K562 (cell line): ENCODE data around the gene SEC14L2. TPM values are rescaled to one million over a fixed set of nuclear protein-coding genes. Genes with fewer than 3 reads are reported as not detected.

Source experiments
- FOXM1 ChIP-seq, 2 experiments: fragments of 450-650 bp in 1 of 2; sonication (generic) in 1 of 2; formaldehyde crosslinking in 1 of 2; IDR thresholded peaks; 2 replicates each; pipeline versions ENCODE4 v1.6.1 to v1.9.0; 2017 to 2022; ENCODE audit warnings: low read depth in 2 of 2, mild to moderate bottlenecking in 2 of 2, missing genetic modification reagents in 1 of 2, moderate library complexity in 1 of 2
- JUND ChIP-seq, 2 experiments: IDR thresholded peaks; 2 replicates in 1 of 2; 3 replicates in 1 of 2; pipeline ENCODE4 v1.6.1; 2011; ENCODE audit warnings: borderline replicate concordance in 2 of 2, low read depth in 2 of 2, low read length in 2 of 2, improper control_type of control experiment in 1 of 2, missing biosample characterization in 1 of 2, missing genetic modification characterization in 1 of 2, missing genetic modification reagents in 1 of 2
- MNT ChIP-seq, 2 experiments: fragments of 450-650 bp; conservative IDR thresholded peaks; 2 replicates each; pipeline ENCODE4 v1.6.1; 2017; ENCODE audit warnings: mild to moderate bottlenecking in 2 of 2, moderate library complexity in 2 of 2
- PHF8 ChIP-seq: fragments of 200-600 bp; sonication (generic); IDR thresholded peaks from 2 replicates; pipeline ENCODE4 v1.6.1; 2012; ENCODE audit warnings: mixed run types, mild to moderate bottlenecking, inconsistent platforms, low read length, moderate library complexity, borderline replicate concordance
- RBBP5 ChIP-seq: fragments of 200-600 bp; sonication (generic); IDR thresholded peaks from 2 replicates; pipeline ENCODE4 v1.6.1; 2012; ENCODE audit warnings: borderline replicate concordance, mild to moderate bottlenecking, low read length, control low read depth, inconsistent platforms; ENCODE audit not compliant: insufficient read depth, poor library complexity, severe bottlenecking
- SMAD3 ChIP-seq: fragments of 450-650 bp; formaldehyde crosslinking; conservative IDR thresholded peaks from 2 replicates; pipeline ENCODE4 v1.4.0; 2020; ENCODE audit warnings: mild to moderate bottlenecking
- TEAD4 ChIP-seq, 2 experiments: sonication (generic) in 1 of 2; formaldehyde crosslinking in 1 of 2; IDR thresholded peaks; 2 replicates each; pipeline versions ENCODE4 v1.6.1 to v1.8.0; 2012 to 2022; ENCODE audit warnings: borderline replicate concordance in 1 of 2, inconsistent platforms in 1 of 2, low read length in 1 of 2, mild to moderate bottlenecking in 1 of 2, missing genetic modification reagents in 1 of 2
- UBTF ChIP-seq, 2 experiments: IDR thresholded peaks; 2 replicates each; pipeline ENCODE4 v1.6.1; 2012; ENCODE audit warnings: improper control_type of control experiment in 2 of 2, low read depth in 2 of 2, low read length in 2 of 2, borderline replicate concordance in 1 of 2
- ZBTB1 ChIP-seq: sonication (generic); formaldehyde crosslinking; IDR thresholded peaks from 2 replicates; pipeline ENCODE4 v1.8.1; 2023; ENCODE audit warnings: missing genetic modification reagents, low read depth, mild to moderate bottlenecking, borderline replicate concordance
- ZNF518B ChIP-seq: fragments of 250-450 bp; sonication (Bioruptor Pico); IDR thresholded peaks from 2 replicates; pipeline ENCODE4 v1.5.0; 2021; ENCODE audit warnings: mild to moderate bottlenecking, moderate library complexity
- ZNF592 ChIP-seq: fragments of 450-650 bp; IDR thresholded peaks from 2 replicates; pipeline ENCODE4 v1.6.1; 2017; ENCODE audit warnings: antibody characterized with exemption, mild to moderate bottlenecking
- polyA plus RNA-seq, 8 experiments: library from polyadenylated mRNA; depleted of rRNA in 4 of 8; stranded (reverse) in 5 of 8; unstranded in 3 of 8; fragments of >200 nt; fragmentation: Nextera tagmentation in 2 of 8; fragmentation: Illumina TruSeq in 1 of 8; extraction: Ambion mirVana in 2 of 8; extraction: Trizol in 1 of 8; gene quantifications; 2 replicates each; pipeline versions ENCODE4 v1.2.1 to v1.2.3, GENCODE V29; 2011 to 2014; ENCODE audit warnings: inconsistent platforms in 1 of 8, missing spikeins in 1 of 8
- total RNA-seq, 7 experiments: library from RNA; depleted of rRNA in 6 of 7; stranded (reverse); fragments of >200 nt in 6 of 7; fragmentation: Illumina TruSeq in 2 of 7; extraction: Trizol in 2 of 7; gene quantifications; 2 replicates each; pipeline versions ENCODE4 v1.2.1 to v1.2.3, GENCODE V29; 2011 to 2021; ENCODE audit warnings: low replicate concordance in 1 of 7

The SEC14L2 gene
- total and polyA plus RNA-seq, 9 of the 15 experiments (the other 6 are each of a cell fraction or from before 2014, with no cell fraction given) = 0.03 to 0.17 (median 0.10) TPM

DNA sequence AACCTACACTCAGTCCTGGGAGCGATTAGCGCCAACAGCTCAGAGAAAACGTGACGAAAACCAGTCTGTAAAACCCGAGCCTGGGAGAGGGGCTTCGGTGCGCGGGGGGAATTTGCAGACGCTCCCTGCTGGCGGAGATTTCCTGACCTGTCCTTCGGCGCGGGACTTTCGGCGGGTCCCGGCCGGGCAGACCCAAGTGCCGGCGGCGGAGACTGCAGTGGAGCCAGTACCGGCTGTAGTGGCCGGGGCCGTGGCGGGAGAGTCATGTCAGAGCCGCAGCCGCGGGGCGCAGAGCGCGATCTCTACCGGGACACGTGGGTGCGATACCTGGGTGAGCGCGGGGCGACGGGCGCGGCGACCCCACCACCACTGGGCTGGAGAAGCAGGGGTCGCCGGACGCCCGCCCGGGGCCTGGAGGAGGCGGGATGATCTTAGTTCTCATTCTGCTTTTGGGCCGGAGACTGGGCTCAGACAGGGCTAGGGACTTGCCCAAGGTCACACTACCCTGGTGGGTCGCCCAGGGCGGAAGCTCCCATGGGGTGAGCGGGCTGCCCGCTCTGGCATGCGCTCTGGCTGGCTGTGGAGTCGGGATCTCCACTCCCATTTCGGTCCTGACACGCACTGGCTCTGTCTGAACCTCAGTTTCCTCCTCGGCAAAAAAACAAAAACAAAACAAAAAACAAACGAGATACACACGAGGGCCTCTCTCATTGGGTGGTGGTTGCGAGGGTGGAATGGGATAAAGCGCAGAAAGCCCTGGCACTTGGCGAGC, 29.0 kb downstream of the SEC14L2 start, which contains the start of gene MTFP1 (continued):
- no peak for TF ChIP-seq ZNF518B (CRISPR knock-in tag)
- TF ChIP-seq TEAD4 (IDR thresholded peaks at IDR 0.05; ENCODE audit: low read length) = no peak
- TF ChIP-seq TEAD4 (CRISPR knock-in tag; IDR thresholded peaks at IDR 0.05; ENCODE audit: borderline replicate concordance) = no peak
- peak; percentile 75 for TF ChIP-seq ZNF592
- no peak for TF ChIP-seq JUND (IDR thresholded peaks at IDR 0.05; ENCODE audit: borderline replicate concordance, low read depth, low read length)
- no peak for TF ChIP-seq JUND (tag; IDR thresholded peaks at IDR 0.05; ENCODE audit: borderline replicate concordance, low read depth, low read length)
- peak; percentile 49 to 65; a peak in 3 of 4 replicates for TF ChIP-seq MNT (conservative IDR thresholded peaks at IDR 0.05)
- TF ChIP-seq UBTF (IDR thresholded peaks at IDR 0.05; ENCODE audit: borderline replicate concordance in 1 of 2, low read depth in 2 of 2, low read length in 2 of 2) = peak; percentile 71 to 85; a peak in 3 of 4 replicates
- TF ChIP-seq FOXM1 (IDR thresholded peaks at IDR 0.05; ENCODE audit: low read depth) = 0 out of 2 replicates have a peak, but pooled peaks have one; percentile 40
- TF ChIP-seq FOXM1 (CRISPR knock-in tag; IDR thresholded peaks at IDR 0.05; ENCODE audit: low read depth) = no peak; the same call in 1 of the 2 replicates
- TF ChIP-seq SMAD3 (CRISPR knock-in tag) = no peak
- TF ChIP-seq PHF8 = peak; percentile 50; the same call in 1 of the 2 replicates
- TF ChIP-seq ZBTB1 = peak; percentile 60; the same call in 1 of the 2 replicates
- peak; percentile 76 for TF ChIP-seq RBBP5
